GM19023 (cell line): ENCODE results near the gene ASH1L.
"Not testable (repeated sequence)": the region's sequence is repeated elsewhere in the genome, so short reads cannot be mapped to it uniquely, and the experiment has no call there.

Experiments
- ATAC-seq: cut with Tn5 transposase; IDR thresholded peaks from one replicate; pipeline ENCODE4 v1.9.1; 2021; ENCODE audit warnings: mild to moderate bottlenecking, moderate library complexity; ENCODE audit not compliant: unreplicated experiment

Gene ASH1L

DNA sequence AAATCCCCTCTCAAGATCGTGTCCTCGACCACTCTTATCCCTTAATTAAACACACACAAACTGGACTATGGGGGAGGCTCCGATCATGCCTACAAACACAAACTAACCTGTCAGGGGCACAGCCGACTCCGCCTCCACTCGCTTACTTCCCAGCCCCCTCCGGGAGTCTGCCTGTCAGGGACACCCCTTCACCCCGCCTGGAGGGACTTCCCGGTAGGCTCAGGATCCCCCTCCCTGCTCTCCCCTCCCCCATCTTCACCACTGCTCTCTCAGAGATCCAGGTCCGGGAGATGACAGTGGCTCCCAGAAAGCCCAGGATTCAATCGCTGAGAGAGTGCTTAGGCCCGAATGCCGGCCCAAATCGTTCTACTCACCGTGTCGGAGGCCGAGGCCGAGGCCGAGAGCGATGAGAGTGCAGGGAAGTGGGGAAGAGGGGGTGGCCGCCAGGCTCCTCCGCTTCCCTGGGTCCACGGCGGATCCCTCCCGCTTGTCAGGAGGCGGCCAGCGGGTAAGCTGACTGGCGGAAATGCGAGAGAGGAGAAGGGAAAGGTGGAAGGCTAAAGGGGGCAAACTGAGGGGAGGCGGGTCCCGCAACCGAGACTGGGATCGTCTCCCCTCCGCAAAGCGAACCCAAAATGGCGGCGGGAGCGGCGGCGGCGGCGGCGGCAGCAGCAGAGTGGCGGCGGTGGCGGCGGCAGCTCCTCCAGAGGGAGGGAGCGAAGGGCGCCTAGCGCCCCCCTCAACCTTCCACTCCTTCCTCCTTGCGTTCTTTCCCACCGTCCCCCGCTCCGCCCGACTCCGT, 623 bp downstream of the ASH1L start:
- peak; percentile 34 for ATAC-seq

DNA sequence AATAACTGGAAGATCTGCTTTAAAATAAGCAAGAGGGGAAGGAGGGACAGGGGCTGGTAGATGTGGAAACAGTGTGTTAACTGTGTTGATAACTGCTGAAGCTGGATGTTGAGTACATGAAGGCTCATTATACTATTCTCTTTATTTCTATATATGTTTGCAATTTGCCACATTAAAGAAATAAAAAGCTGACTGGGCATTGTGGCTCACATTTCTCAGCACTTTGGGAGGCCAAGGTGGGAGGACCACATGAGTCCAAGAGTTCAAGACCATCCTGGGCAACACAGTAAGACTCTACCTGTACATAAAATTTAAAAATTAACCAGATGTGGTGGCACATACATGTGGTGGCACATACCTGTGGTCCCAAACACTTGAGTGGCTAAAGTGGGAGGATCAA, 6.7 kb downstream of the ASH1L start:
- no peak for ATAC-seq

GRCh38 chr1:155553349-155553748, 9.3 kb downstream of the ASH1L start:
- no peak for ATAC-seq

DNA sequence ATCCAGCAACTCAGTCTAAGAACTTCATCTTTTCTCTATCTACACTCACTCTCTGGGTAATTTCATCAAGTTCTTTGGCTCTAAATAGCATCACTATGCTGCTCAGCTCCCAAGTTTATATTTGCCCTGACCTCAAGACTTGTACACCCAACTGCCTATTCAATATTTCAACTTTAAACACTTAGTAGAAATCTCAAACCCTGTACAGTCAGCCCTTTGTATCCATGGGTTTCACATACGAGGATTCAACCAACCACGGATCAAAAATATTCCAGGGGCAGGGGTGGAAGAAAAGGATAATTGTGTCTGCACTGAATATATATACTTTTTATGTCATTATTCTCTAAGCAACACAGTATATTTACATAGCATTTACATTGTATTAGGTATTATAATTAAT, 13.9 kb downstream of the ASH1L start:
- no peak for ATAC-seq

DNA sequence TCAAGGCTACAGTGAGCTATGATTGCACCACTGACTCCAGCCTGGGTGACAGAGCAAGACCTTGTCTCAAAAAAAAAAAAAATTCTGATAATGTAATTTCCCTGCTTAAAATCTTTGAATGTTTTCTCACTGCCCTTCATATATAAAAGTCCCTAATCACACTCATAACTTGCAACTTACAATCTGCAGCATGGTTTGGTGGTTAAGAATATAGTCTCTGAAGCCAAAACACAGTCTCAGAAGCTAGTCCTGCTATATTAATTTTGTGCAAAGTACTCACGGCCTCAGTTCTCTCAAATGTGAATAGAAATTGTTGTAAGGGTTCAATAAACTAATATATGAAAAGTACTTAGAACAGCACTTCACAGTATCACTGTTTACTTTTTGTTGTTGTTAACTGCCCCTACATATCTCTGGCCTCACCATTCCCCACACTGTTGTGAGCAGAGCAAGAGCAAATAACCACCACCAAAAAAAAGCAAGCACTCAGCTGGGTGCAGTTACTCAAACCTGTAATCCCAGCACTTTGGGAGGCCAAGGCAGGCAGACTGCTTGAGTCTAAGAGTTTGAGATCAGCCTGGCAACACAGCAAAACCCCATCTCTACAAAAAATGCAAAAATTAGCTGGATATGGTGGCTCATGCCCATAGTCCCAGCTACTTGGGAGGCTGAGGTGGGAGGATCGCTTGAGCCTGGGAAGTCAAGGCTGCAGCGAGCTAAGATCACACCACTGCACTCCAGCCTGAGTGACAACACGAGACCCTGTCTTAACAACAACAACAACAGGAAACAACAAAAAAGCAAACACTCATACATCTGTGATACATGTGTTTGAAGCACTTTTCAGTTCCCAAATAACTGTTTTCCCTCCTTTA, 22.4 kb downstream of the ASH1L start:
- no peak for ATAC-seq

DNA sequence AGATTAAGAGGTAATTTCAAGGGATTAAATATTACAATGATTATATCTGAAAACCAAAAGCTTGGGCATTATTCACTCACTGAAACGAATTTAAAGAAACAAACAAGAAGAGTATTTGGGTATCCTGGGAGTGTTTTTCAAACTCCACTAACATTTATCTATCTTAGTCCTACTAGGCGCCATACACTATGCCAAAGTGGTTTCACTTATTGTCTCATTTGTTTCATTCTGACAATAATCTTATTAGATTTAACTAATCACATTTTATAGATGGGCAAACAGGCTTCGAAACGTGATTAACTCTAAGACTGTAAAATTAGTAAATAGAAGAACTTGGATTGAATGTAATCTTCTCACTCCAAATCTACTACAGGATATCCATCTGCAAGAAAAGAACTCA, 25.4 kb downstream of the ASH1L start:
- no peak for ATAC-seq

- ATAC-seq = no peak
Measured at GRCh38 chr1:155531624-155532023, 31.0 kb downstream of the ASH1L start.

- ATAC-seq = no peak
Measured at GRCh38 chr1:155529929-155530328, 32.7 kb downstream of the ASH1L start.

DNA sequence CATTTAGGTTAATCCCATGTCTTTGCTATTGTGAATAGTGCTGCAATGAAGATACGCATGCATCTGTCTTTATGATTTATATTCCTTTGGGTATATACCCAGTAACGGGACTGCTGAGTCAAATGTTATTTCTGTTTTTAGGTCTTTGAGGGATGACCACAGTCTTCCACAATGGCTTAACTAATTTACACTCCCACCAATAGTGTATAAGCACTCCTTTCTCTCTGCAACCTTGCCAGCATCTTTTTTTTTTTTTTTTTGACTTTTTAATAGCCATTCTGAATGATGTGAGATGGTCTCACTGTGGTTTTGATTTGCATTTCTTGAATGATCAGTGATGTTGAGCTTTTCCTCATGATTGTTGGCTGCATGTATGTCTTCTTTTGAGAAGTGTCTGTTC, 33.5 kb downstream of the ASH1L start:
- no peak for ATAC-seq

DNA sequence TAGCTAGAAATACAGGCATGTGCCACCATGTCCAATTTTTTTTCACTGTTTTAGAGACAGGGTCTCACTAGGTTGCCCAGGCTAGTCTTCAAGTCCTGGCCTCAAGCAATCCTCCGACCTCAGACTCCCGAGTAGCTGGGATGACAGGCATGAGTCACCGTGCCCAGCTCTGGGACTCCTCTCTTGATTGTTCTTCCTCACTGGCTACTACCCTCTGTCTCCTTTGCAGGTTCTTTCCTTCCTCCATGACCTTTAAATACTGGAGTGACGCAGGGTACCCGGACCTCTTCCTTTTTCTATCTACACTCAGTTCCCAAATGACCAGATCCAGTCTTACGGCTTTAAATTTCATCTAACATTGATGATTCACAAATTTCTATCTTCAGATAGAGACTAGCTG, 34.9 kb downstream of the ASH1L start:
- no peak for ATAC-seq

DNA sequence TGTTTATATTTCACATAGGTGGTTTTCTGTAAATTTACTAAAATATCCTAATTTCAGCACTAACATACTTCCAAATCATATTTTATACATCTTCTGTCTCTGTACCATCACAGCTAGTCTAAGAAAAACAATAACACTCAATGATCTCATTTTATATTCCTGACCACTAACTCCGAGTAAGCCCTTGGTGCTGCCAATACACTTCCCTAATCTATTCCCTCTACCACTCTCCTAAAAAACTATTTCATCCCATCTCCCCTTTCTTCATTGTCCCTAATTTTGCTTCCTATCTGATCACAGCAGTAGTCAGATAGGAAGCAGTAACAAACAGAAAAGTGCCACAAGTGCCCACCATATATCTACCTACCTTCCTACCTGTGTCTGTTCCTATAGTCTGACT, 36.2 kb downstream of the ASH1L start:
- no peak for ATAC-seq

DNA sequence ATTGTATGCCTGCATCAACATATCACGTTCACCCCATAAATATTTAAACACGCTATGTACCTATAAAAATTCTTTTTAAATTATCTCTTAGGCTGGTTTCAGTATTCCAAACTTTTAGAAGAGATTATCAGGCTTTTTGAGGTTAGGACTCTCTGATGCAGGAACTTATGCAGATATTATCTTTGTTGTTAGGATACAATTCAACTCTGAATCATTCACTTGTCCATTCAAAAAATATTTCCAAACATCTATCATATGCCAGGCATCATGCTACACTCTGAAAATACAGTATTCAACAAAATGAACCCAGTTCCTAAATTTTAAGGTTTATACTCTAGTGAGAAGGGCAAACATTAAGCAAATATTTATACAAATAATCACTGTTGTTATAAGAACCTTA, 40.5 kb downstream of the ASH1L start:
- ATAC-seq = no peak

DNA sequence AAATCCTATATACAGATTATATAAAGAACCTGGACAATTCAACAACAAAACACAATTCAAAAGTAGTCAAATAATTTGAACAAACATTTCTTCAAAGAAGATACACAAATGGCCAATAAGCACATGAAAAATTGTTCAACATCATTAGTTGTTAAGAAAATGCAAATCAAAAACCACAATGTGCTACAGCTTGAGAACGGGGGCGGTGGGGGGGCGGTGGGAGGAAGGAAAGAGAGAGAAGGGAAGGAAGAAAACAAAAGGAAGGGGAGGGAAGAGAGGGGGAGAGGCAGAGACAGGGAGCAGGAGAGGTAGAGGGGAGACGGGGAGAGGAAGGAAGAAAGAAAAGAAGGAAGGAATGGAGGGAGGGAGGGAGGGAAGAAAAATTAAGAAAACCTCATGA, 44.1 kb downstream of the ASH1L start:
- ATAC-seq = no peak

- no peak for ATAC-seq
Measured at GRCh38 chr1:155514582-155515187, 47.9 kb downstream of the ASH1L start.

DNA sequence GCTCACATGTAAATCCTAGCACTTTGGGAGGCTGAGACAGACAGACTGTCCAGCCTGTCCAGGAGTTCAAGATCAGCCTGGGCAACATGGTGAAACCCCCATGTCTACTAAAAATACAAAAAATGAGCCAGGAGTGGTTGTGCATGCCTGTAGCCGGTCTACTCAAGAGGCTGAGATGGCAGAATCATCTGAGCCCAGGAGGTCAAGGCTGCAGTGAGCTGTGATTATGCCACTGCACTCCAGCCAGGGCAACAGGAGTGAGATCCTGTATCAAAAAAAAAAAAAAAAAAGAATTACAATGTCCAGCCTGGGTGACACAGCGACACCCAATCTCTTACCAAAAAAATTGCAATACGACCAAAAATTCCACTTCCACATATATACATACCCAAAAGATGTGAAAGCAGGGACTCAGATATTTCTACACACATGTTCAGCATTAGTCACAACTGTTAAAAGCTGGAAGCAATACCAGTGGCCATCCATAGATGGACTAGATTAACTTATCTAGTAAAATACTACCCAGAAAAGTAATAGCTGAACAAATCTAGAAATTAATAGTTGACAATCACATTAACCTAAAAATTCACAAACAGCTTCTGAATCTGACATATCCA, 49.2 kb downstream of the ASH1L start:
- ATAC-seq = no peak

DNA sequence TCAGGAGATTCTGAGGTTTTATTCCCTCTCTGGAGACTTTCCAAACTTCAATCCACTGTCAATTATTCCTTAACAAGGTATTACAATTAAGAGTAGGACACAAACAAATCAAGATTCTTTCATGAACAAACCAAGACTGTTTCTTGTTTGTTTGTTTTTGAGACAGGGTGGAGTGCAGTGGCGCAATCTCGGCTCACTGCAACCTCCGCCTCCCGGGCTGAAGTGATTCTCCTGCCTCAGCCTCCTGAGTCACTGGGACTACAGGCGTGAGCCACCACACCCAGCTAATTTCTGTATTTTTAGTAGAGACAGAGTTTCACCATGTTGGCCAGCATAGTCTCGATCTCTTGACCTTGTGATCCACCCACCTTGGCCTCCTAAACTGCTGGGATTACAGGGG, 51.2 kb downstream of the ASH1L start:
- not testable (repeated sequence) for ATAC-seq

DNA sequence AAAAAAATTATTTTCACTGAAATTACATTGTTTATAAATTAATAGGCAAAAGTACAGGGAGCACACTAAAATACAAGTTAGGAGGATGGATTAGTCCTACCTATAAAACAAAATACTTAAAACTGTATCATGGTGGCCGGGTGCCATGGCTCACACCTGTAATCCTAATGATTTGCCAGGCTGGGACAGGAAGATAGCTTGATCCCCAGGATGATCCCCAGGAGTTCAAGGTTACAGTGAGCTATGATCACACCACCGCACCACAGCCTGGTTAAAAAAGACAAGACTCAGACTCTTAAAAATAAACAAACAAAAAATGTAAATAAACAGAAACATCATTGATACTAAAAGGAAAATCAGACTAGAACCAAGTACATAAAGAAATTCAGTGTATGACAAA, 53.5 kb downstream of the ASH1L start:
- ATAC-seq = no peak

DNA sequence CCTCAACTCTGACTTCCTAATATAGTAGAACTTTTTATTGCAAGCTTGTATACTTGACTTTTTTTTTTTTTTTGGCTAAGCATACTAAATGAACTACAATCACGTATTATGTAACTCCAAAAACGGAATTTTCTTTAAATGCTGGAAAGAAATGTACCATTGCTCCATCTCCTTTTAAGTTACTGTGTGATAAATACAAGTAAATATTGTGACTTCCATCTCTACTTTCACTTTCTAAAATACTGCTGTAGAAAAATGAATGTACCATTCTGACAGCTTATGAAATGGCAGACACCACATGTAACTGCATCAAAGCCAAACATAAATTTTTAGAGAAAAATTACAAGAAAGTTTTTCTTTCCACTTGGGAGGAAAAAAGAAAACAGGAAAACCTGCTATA, 54.7 kb downstream of the ASH1L start:
- ATAC-seq = no peak

- not testable (repeated sequence) for ATAC-seq
Measured at GRCh38 chr1:155505963-155506362, 56.6 kb downstream of the ASH1L start.

DNA sequence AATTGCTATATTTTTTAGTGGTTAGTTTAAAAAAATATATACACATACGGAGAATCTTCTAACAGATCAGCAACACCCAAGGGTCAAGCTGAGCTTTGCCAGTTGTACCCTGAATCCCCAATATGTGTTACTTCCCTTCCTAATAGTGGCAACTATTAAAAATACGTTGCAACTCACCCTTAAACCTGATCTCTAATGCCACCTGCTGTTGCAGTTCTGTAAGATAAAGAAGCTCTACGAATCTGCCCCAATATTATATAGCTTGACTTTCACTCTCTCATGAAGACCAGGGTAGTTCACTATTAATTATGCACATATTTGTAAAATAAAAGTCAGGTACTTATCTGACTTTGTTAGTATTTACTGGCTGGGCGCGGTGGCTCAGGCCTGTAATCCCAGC, 58.4 kb downstream of the ASH1L start:
- no peak for ATAC-seq

- ATAC-seq = no peak
Measured at GRCh38 chr1:155499953-155500639, 62.5 kb downstream of the ASH1L start.
